ENCODE results near the gene GMPPA. TPM values are rescaled to one million over a fixed set of nuclear protein-coding genes. Genes with fewer than 3 reads are reported as not detected.
A peak's percentile ranks its signal among the peaks of the same experiment; 100 is the strongest.

GMPPA gene
- total RNA-seq, 1 experiment from 2014 or later, result 32.0 TPM

GRCh38 chr2:219506153-219506801 is 7.6 kb downstream of the GMPPA start:
- H3K4me2 ChIP-seq (ENCODE audit: insufficient read depth, insufficient read length, low read length), result peak overlapping the region; percentile 3
- peak overlapping the region; percentile 83 to 97 (median 95); a peak in 6 of 7 replicates for H3K27ac Mint-ChIP-seq

More at GRCh38 chr2:219506153-219506801, 7.6 kb downstream of the GMPPA start:
- Mint-ChIP-seq H3K36me3 (ENCODE audit: insufficient read depth in 1 of 3, low read depth in 3 of 3) (peaks cover 16 to 19% (median 17%) of the 10 kb centered on the region in 3 experiments), H3K4me1 (peaks cover 56 to 64% of the 10 kb centered on the region in 2 experiments), H3K27me3 (ENCODE audit: low read depth) (peaks cover 20% of the 10 kb centered on the region), H3K4me3 (peak overlapping the region; percentile 19 to 56), H3K9me3 (no peaks in the 10 kb centered on the region; a peak in 1 of 5 replicates)
- H3T11ph ChIP-seq (ENCODE audit: low read length), result no peak overlapping the region
- no peaks in the 10 kb centered on the region for H3K9me3 ChIP-seq (ENCODE audit: control insufficient read depth, low read depth, low read length)
- H3K4ac ChIP-seq (ENCODE audit: low read depth, low read length), result no peak overlapping the region
- H2BK20ac ChIP-seq (ENCODE audit: low read depth, low read length, poor library complexity, severe bottlenecking), result no peak overlapping the region
- no peak for DNase-seq
- H3K23ac ChIP-seq (ENCODE audit: insufficient read length, low read depth, low read length), result no peak overlapping the region
- H3K27ac ChIP-seq (ENCODE audit: insufficient read length, low read depth, low read length), result peak overlapping the region; percentile 3
- no peak overlapping the region for H4K5ac ChIP-seq (ENCODE audit: insufficient read length, low read depth, low read length)
- no peak overlapping the region for H2BK12ac ChIP-seq (ENCODE audit: insufficient read length, low read depth, low read length)
- H3K9ac ChIP-seq (ENCODE audit: extremely low read depth, insufficient read length, low read length), result no peak overlapping the region
- no peak for TF ChIP-seq CTCF (conservative IDR thresholded peaks at IDR 0.05)
- WGBS (ENCODE audit: extremely low coverage, insufficient read length, low lambda C conversion rate), result no CpG with 5 or more reads among the region's 23 CpGs
- H4K91ac ChIP-seq (ENCODE audit: insufficient read length, low read depth, low read length), result no peak overlapping the region
- H2BK5ac ChIP-seq (ENCODE audit: insufficient read length, low read length), result no peak overlapping the region
- no peak overlapping the region for H2BK120ac ChIP-seq (ENCODE audit: low read depth, low read length, poor library complexity, severe bottlenecking)
- H3K4me1 ChIP-seq (ENCODE audit: insufficient read depth, low read length), result peaks cover 13% of the 10 kb centered on the region; the same call in 1 of the 2 replicates
- H3K23me2 ChIP-seq (ENCODE audit: insufficient read length, low read depth, low read length, poor library complexity, severe bottlenecking), result peaks cover 4% of the 10 kb centered on the region
- no peak overlapping the region for H3K18ac ChIP-seq (ENCODE audit: insufficient read length, low read depth, low read length)
- H2BK15ac ChIP-seq (ENCODE audit: low read depth, low read length), result no peak overlapping the region
- no peak overlapping the region for H4K8ac ChIP-seq (replicated peaks; ENCODE audit: insufficient read length, low read depth, low read length)
- H4K20me1 ChIP-seq (ENCODE audit: control insufficient read depth, insufficient read depth, insufficient read length), result no peaks in the 10 kb centered on the region
- no peak overlapping the region; the same call in 1 of the 2 replicates for H3K14ac ChIP-seq (ENCODE audit: insufficient read depth, low read length)
- no peaks in the 10 kb centered on the region for H3K79me1 ChIP-seq (ENCODE audit: insufficient read depth, low read depth, low read length, poor library complexity, severe bottlenecking)
- no peaks in the 10 kb centered on the region for H3K27me3 ChIP-seq (ENCODE audit: insufficient read depth, low read length)
- H3K79me2 ChIP-seq (ENCODE audit: insufficient read depth, low read length), result no peaks in the 10 kb centered on the region
- no peak overlapping the region for H2AK5ac ChIP-seq (ENCODE audit: insufficient read length, low read length)
- no peak overlapping the region for H2AFZ ChIP-seq (ENCODE audit: low read length)
- no peak overlapping the region for H3K56ac ChIP-seq (ENCODE audit: insufficient read length, low read depth, low read length)
